Left ventricle myocardium superior (tissue), 1 donor: Measurements from ENCODE around the gene TRIM28. TPM values are rescaled to one million over a fixed set of nuclear protein-coding genes. Genes with fewer than 3 reads are reported as not detected.

Source experiments
- microRNA-seq: library from miRNA; unstranded; fragments of <30 nt; microRNA quantifications from one replicate; pipeline ENCODE4 v1.2.0, GENCODE V29; 2020; ENCODE audit warnings: borderline number of aligned reads
- total RNA-seq: library from RNA; stranded (reverse); fragmentation: NEBNext Ultra II Directional; extraction: Animal tissue kit (Norgen Biotek cat#: 25700); gene quantifications from one replicate; pipeline ENCODE4 v1.2.1, GENCODE V29; 2021
- donor health status: DM: no; HTN: yes; CAD: no; lungs with severe emphysema.

The TRIM28 gene
- total RNA-seq, 1 donor from 2014 or later = 152 TPM

Small RNA genes within 50 kb of the gene (microRNA-seq; reads per million reads assigned to microRNA genes)
- not detected for gene MIR6807

Other genes starting within 250 kb of the TRIM28 start
- 18.4 TPM for gene ERVK3-1, start 238.7 kb upstream of the TRIM28 start, total RNA-seq
- gene ZSCAN22, start 217.1 kb upstream of the TRIM28 start, total RNA-seq = 1.5 TPM
- gene A1BG, start 190.6 kb upstream of the TRIM28 start, total RNA-seq = 5.7 TPM
- 0.55 TPM for gene ZNF497, start 181.3 kb upstream of the TRIM28 start, total RNA-seq
- 0.37 TPM for gene ZNF837, start 163.0 kb upstream of the TRIM28 start, total RNA-seq
- gene RPS5, start 156.8 kb upstream of the TRIM28 start, total RNA-seq = 483 TPM
- gene RNF225, start 148.4 kb upstream of the TRIM28 start, total RNA-seq = not detected
- gene ZNF584, start 135.4 kb upstream of the TRIM28 start, total RNA-seq = 17.8 TPM
- gene ZNF132, start 103.9 kb upstream of the TRIM28 start, total RNA-seq = 5.6 TPM
- gene ZNF324B, start 92.4 kb upstream of the TRIM28 start, total RNA-seq = 3.7 TPM
- gene ZNF324, start 77.0 kb upstream of the TRIM28 start, total RNA-seq = 5.0 TPM
- gene ZNF446, start 67.7 kb upstream of the TRIM28 start, total RNA-seq = 4.6 TPM
- 4.3 TPM for gene SLC27A5, start 32.1 kb upstream of the TRIM28 start, total RNA-seq
- gene ZBTB45, start 24.3 kb upstream of the TRIM28 start, total RNA-seq = 10.4 TPM
- gene CHMP2A, start 11.0 kb downstream of the TRIM28 start, total RNA-seq = 134 TPM
- 144 TPM for gene UBE2M, start 14.5 kb downstream of the TRIM28 start, total RNA-seq
- gene MZF1, start 29.3 kb downstream of the TRIM28 start, total RNA-seq = 11.3 TPM